IMR-90 (cell line): Measurements from ENCODE around the gene AGAP2. TPM values are rescaled to one million over a fixed set of nuclear protein-coding genes. Genes with fewer than 3 reads are reported as not detected.

Source experiments
- ATAC-seq: fragments of 200-7000 bp; cut with Tn5 transposase; 2 replicates; pipeline ENCODE4 v1.9.1; 2020; ENCODE audit warnings: low read depth, mild to moderate bottlenecking, moderate library complexity
- BruUV-seq: library from RNA; stranded (reverse); fragments of 400-500 nt; replicated peaks from 2 replicates; lab custom pipeline; 2021; lab: Mats Ljungman, UMichigan
- CTCF ChIA-PET: fragments of 300-600 bp; formaldehyde crosslinking; extraction: SDS; loops from one replicate; lab custom pipeline; 2021; ENCODE audit warnings: antibody characterized with exemption; lab: Yijun Ruan, JAX
- POLR2A ChIA-PET: fragments of 300-600 bp; sonication (Branson Sonifier 250); formaldehyde crosslinking; loops from one replicate; lab custom pipeline; 2022; ENCODE audit warnings: antibody characterized with exemption; ENCODE audit not compliant: unreplicated experiment; lab: Charles Lee
- DNase-seq: peaks from one replicate; pipeline ENCODE4 v3.0.0; 2013
- H2AFZ ChIP-seq: replicated peaks from 2 replicates; pipeline ENCODE3; 2013; ENCODE audit warnings: low read length, mild to moderate bottlenecking; ENCODE audit not compliant: poor library complexity
- H2AK5ac ChIP-seq: 2 replicates; pipeline ENCODE4 v1.6.1; 2013; ENCODE audit warnings: low read depth, low read length, inconsistent platforms
- H2AK9ac ChIP-seq: replicated peaks from 2 replicates; pipeline ENCODE3; 2013; ENCODE audit warnings: mild to moderate bottlenecking, low read depth, low read length, moderate library complexity; ENCODE audit not compliant: poor library complexity
- H2BK120ac ChIP-seq: 2 replicates; pipeline ENCODE4 v1.6.1; 2013; ENCODE audit warnings: low read depth, low read length, inconsistent platforms
- H2BK15ac ChIP-seq: 3 replicates; pipeline ENCODE4 v1.6.1; 2013; ENCODE audit warnings: low read depth, low read length, inconsistent platforms
- H2BK20ac ChIP-seq: 2 replicates; pipeline ENCODE4 v1.6.1; 2013; ENCODE audit warnings: low read depth, mild to moderate bottlenecking, inconsistent platforms, low read length, moderate library complexity
- H2BK5ac ChIP-seq: 2 replicates; pipeline ENCODE4 v1.6.1; 2013; ENCODE audit warnings: mild to moderate bottlenecking, low read depth, low read length, inconsistent platforms; ENCODE audit not compliant: poor library complexity, severe bottlenecking
- H3K14ac ChIP-seq: replicated peaks from 2 replicates; pipeline ENCODE4 v1.6.1; 2013; ENCODE audit warnings: low read depth, low read length, inconsistent platforms
- H3K18ac ChIP-seq: 2 replicates; pipeline ENCODE4 v1.6.1; 2013; ENCODE audit warnings: low read depth, low read length, control low read depth
- H3K23ac ChIP-seq: 2 replicates; pipeline ENCODE4 v1.6.1; 2013; ENCODE audit warnings: low read depth, low read length, inconsistent platforms
- H3K27ac ChIP-seq: 2 replicates; pipeline ENCODE4 v1.5.1; 2013; ENCODE audit warnings: mild to moderate bottlenecking, control low read depth, low read length; ENCODE audit not compliant: insufficient read depth
- H3K27me3 ChIP-seq: 2 replicates; pipeline ENCODE4 v1.6.1; 2013; ENCODE audit warnings: low read length; ENCODE audit not compliant: control insufficient read depth, insufficient read depth
- H3K36me3 ChIP-seq: 2 replicates; pipeline ENCODE4 v1.6.1; 2013; ENCODE audit warnings: low read length, mixed read lengths; ENCODE audit not compliant: control insufficient read depth, insufficient read depth
- H3K4ac ChIP-seq: 2 replicates; pipeline ENCODE4 v1.6.1; 2013; ENCODE audit warnings: low read depth, low read length, inconsistent platforms
- H3K4me1 ChIP-seq: 2 replicates; pipeline ENCODE4 v1.6.1; 2013; ENCODE audit warnings: low read length, mixed read lengths; ENCODE audit not compliant: control insufficient read depth, insufficient read depth
- H3K4me2 ChIP-seq: 2 replicates; pipeline ENCODE4 v1.6.1; 2013; ENCODE audit warnings: low read depth, mild to moderate bottlenecking, control low read depth, low read length, moderate library complexity
- H3K4me3 ChIP-seq: 2 replicates; pipeline ENCODE4 v1.5.1; 2013; ENCODE audit warnings: low read depth, mild to moderate bottlenecking, control low read depth, low read length, moderate library complexity; ENCODE audit not compliant: insufficient read depth
- H3K56ac ChIP-seq: 2 replicates; pipeline ENCODE4 v1.6.1; 2013; ENCODE audit warnings: low read length, inconsistent platforms; ENCODE audit not compliant: insufficient read depth; ENCODE audit errors: extremely low read depth
- H3K79me1 ChIP-seq, 2 experiments: 2 replicates each; pipeline ENCODE4 v1.6.1; 2013; ENCODE audit warnings: low read length in 2 of 2, inconsistent platforms in 1 of 2, low read depth in 1 of 2
- H3K9ac ChIP-seq: 2 replicates; pipeline ENCODE4 v1.6.1; 2013; ENCODE audit warnings: low read depth, low read length, control low read depth
- H3K9me1 ChIP-seq: 2 replicates; pipeline ENCODE4 v1.6.1; 2013; ENCODE audit warnings: low read length, inconsistent platforms; ENCODE audit not compliant: insufficient read depth
- H3K9me3 ChIP-seq: 2 replicates; pipeline ENCODE4 v1.6.1; 2013; ENCODE audit warnings: low read length; ENCODE audit not compliant: control insufficient read depth, insufficient read depth
- H4K20me1 ChIP-seq: 2 replicates; pipeline ENCODE4 v1.6.1; 2013; ENCODE audit warnings: low read length, inconsistent platforms; ENCODE audit not compliant: insufficient read depth
- H4K5ac ChIP-seq: 2 replicates; pipeline ENCODE4 v1.6.1; 2013; ENCODE audit warnings: mild to moderate bottlenecking, low read depth, low read length, control low read depth
- H4K8ac ChIP-seq, 2 experiments: 2 replicates each; pipeline ENCODE4 v1.6.1; 2013; ENCODE audit warnings: low read depth in 2 of 2, low read length in 2 of 2, control low read depth in 1 of 2, inconsistent platforms in 1 of 2
- H4K91ac ChIP-seq: 2 replicates; pipeline ENCODE4 v1.6.1; 2013; ENCODE audit warnings: low read depth, low read length, inconsistent platforms; ENCODE audit not compliant: insufficient read depth
- BHLHE40 ChIP-seq: fragments of 150-350 bp; IDR thresholded peaks from 2 replicates; pipeline ENCODE4 v1.6.1; 2016; ENCODE audit warnings: mild to moderate bottlenecking, low read depth, low read length
- CHD1 ChIP-seq: IDR thresholded peaks from 2 replicates; pipeline ENCODE4 v1.6.1; 2012; ENCODE audit warnings: low read depth, low read length, improper control_type of control experiment
- MAZ ChIP-seq: IDR thresholded peaks from 2 replicates; pipeline ENCODE4 v1.6.1; 2012; ENCODE audit warnings: low read depth, mild to moderate bottlenecking, low read length, improper control_type of control experiment, moderate library complexity, borderline replicate concordance
- WGBS, 2 experiments: methylation state at CpG; one replicate each; pipeline versions ENCODE4 v1.1.5 to v1.1.7; 2013; ENCODE audit warnings: missing lambda C conversion rate in 2 of 2; ENCODE audit not compliant: insufficient read length in 1 of 2; ENCODE audit errors: extremely low coverage in 2 of 2; 5-methylcytosine and 5-hydroxymethylcytosine counted together
- dilution Hi-C: fragments of 300-500 bp; cut with HindIII; formaldehyde crosslinking; loops from one replicate; pipeline ENCODE4 v1.14.3; 2018; ENCODE audit warnings: low sequenced_read_pairs; ENCODE audit not compliant: unreplicated experiment
- in situ Hi-C: fragments of 300-500 bp; cut with MboI; formaldehyde crosslinking; loops from 3 replicates; pipeline ENCODE4 v1.14.3; 2019; ENCODE audit warnings: low sequenced_read_pairs, inconsistent platforms, mixed read lengths
- intact Hi-C: fragments of 100-400 bp; cut with micrococcal nuclease; formaldehyde crosslinking; loops from 2 replicates; pipeline ENCODE4 v1.10.0; 2022
- polyA plus RNA-seq, 3 experiments: library from polyadenylated mRNA; depleted of rRNA; stranded (reverse); fragments of >200 nt; gene quantifications; 2 replicates each; pipeline ENCODE4 v1.2.3, GENCODE V29; 2012; ENCODE audit warnings: low replicate concordance in 1 of 3
- total RNA-seq: library from RNA; depleted of rRNA; stranded (reverse); fragments of >200 nt; gene quantifications from 2 replicates; pipeline ENCODE4 v1.2.3, GENCODE V29; 2012

The AGAP2 gene
- total and polyA plus RNA-seq, 2 of the 4 experiments (the other 2 are of a cell fraction), result 0.03 to 0.18 TPM

- DNase-seq (no peak), ATAC-seq (no peak)
- Histone ChIP-seq H3K9me1 (0 out of 2 replicates have a peak, but pooled peaks cover 3% of the 10 kb centered on the region), H3K4ac (no peak overlapping the region), H2BK120ac (no peak overlapping the region), H3K9ac (no peak overlapping the region), H3K4me3 (no peak overlapping the region), H3K27ac (no peak overlapping the region), H3K56ac (no peak overlapping the region), H3K9me3 (peaks cover 2% of the 10 kb centered on the region; the same call in 1 of the 2 replicates), H3K79me1 (no peaks in the 10 kb centered on the region), H3K18ac (no peak overlapping the region), H4K8ac (no peak overlapping the region), H4K91ac (no peak overlapping the region), H2BK20ac (no peak overlapping the region), H3K14ac (no peak overlapping the region), H2BK15ac (no peak overlapping the region), H2AK9ac (no peak overlapping the region), H2AK5ac (no peak overlapping the region), H3K27me3 (peaks cover 36% of the 10 kb centered on the region), H2BK5ac (no peak overlapping the region), H3K36me3 (peaks cover 9% of the 10 kb centered on the region), H3K4me2 (no peak overlapping the region), H2AFZ (no peak overlapping the region), H4K20me1 (no peaks in the 10 kb centered on the region; the same call in 1 of the 2 replicates), H3K4me1 (peaks cover 4% of the 10 kb centered on the region; the same call in 1 of the 2 replicates), H3K23ac (no peak overlapping the region), H4K5ac (no peak overlapping the region)
- BruUV-seq, result no TSS peak
- dilution Hi-C loops, result no loop called here
- intact Hi-C loops, result no loop called here
- ChIA-PET CTCF (no interaction called here), POLR2A (no interaction called here)
- in situ Hi-C loops, result no loop called here
- WGBS, 2 experiments, result no CpG with 5 or more reads among the region's 4 CpGs
- TF ChIP-seq MAZ (no peak), BHLHE40 (no peak), CHD1 (no peak)
Observed at GRCh38 chr12:57761391-57761998, 23.0 kb upstream of the AGAP2 start.
